Anterior cingulate cortex (tissue), 58 donors: ENCODE measurements around the gene NDUFA13.

Experiments used
- DNase-seq, 58 donors: peaks; one replicate each; lab custom pipeline; 2025; lab: John Stamatoyannopoulos, UW

Gene NDUFA13

GRCh38 chr19:19505669-19506326, 10.2 kb upstream of the NDUFA13 start:
- peak in 1 of 58 donors; percentile 25 for DNase-seq

GRCh38 chr19:19506592-19506991, 9.4 kb upstream of the NDUFA13 start:
- peak in 16 of 58 donors; percentile 4 to 48 (median 30) for DNase-seq

- DNase-seq = no peak
Measured at GRCh38 chr19:19507354-19507753, 8.7 kb upstream of the NDUFA13 start.

- no peak for DNase-seq
Measured at GRCh38 chr19:19508217-19508616, 7.8 kb upstream of the NDUFA13 start.

GRCh38 chr19:19510432-19510831, 5.6 kb upstream of the NDUFA13 start:
- no peak for DNase-seq

- DNase-seq = no peak
Measured at GRCh38 chr19:19513682-19514081, 2.3 kb upstream of the NDUFA13 start.

GRCh38 chr19:19514215-19514657, 1.8 kb upstream of the NDUFA13 start:
- peak in 20 of 58 donors; percentile 6 to 59 (median 20) for DNase-seq

- no peak for DNase-seq
Measured at GRCh38 chr19:19514881-19515641, 964 bp upstream of the NDUFA13 start, which contains the start of gene TSSK6. TSS of gene TSSK6 (minus strand) at chr19:19515548. CDS start at chr19:19515427, 121 bp downstream.

- no peak for DNase-seq
Measured at GRCh38 chr19:19517235-19517619, 1.2 kb downstream of the NDUFA13 start.

GRCh38 chr19:19520989-19521388, 5.0 kb downstream of the NDUFA13 start:
- no peak for DNase-seq

GRCh38 chr19:19523177-19523576, 7.2 kb downstream of the NDUFA13 start:
- DNase-seq = no peak

GRCh38 chr19:19524053-19524452, 8.0 kb downstream of the NDUFA13 start:
- no peak for DNase-seq

- no peak for DNase-seq
Measured at GRCh38 chr19:19525611-19526380, 9.8 kb downstream of the NDUFA13 start.

- DNase-seq = peak in 23 of 58 donors; percentile 10 to 43 (median 22)
Measured at GRCh38 chr19:19526581-19527370, 10.8 kb downstream of the NDUFA13 start.

GRCh38 chr19:19527371-19527656, 11.3 kb downstream of the NDUFA13 start:
- no peak for DNase-seq

- DNase-seq = no peak
Measured at GRCh38 chr19:19527674-19528625, 11.9 kb downstream of the NDUFA13 start.

GRCh38 chr19:19528721-19529490, 12.9 kb downstream of the NDUFA13 start, which contains the start of gene YJEFN3:
TSS of gene YJEFN3 (plus strand) at chr19:19528911. CDS start at chr19:19528933, 22 bp downstream.
- DNase-seq = peak in 57 of 58 donors; percentile 9 to 90 (median 65)

GRCh38 chr19:19529783-19530422, 13.9 kb downstream of the NDUFA13 start:
- no peak for DNase-seq
